GM19238 (cell line): Measurements from ENCODE around the gene DVL2.

Source experiments
- DNase-seq: peaks from one replicate; pipeline ENCODE4 v3.0.0; 2011; ENCODE audit warnings: low spot score; ENCODE audit not compliant: insufficient read length

Gene DVL2

DNA sequence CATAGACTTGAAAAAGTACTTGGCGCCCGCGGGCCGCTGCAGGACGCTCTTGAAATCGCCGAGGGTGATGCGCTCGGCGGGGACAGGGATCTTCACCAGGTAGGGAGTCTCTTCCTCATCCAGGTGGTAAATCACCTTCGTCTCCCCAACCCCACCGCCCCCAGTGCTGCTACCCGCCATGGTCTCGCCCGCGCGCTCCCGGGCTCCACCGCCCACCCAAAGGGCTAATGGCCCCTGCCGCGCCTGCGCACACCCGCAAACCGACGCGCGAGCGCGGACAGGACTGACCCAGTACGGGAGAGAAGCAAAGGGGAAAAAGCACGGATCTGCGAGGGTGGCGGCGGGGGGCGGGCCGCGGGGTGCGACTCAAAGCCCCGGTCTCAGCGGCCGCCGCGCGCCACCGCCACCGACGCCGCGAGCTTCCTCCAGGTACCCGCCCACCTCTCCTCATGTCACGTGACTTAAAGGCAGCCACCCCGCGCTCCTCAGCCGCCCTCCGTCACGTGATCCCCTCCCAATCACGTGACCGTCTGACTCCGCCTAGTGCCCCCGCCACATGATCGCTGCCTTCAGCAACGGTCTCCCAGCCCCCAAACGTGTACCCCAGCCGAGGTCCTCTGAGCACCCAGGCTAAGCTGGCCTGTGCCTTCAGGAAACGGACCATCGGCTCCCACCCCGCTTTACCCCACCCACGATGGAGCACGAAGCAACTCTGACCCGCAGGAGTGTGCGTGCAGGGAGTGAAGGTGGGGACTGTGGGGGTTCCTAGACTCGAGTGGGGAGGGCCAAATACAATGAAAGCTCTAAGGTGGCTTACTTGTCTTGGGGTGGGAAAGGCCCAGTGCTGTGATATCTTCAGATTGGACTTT is at the start of gene DVL2:
TSS of gene DVL2 (minus strand) at position 435 of the 869 bp plus-strand sequence. CDS start at position 180, 255 bp downstream.
- DNase-seq = peak; percentile 98

DNA sequence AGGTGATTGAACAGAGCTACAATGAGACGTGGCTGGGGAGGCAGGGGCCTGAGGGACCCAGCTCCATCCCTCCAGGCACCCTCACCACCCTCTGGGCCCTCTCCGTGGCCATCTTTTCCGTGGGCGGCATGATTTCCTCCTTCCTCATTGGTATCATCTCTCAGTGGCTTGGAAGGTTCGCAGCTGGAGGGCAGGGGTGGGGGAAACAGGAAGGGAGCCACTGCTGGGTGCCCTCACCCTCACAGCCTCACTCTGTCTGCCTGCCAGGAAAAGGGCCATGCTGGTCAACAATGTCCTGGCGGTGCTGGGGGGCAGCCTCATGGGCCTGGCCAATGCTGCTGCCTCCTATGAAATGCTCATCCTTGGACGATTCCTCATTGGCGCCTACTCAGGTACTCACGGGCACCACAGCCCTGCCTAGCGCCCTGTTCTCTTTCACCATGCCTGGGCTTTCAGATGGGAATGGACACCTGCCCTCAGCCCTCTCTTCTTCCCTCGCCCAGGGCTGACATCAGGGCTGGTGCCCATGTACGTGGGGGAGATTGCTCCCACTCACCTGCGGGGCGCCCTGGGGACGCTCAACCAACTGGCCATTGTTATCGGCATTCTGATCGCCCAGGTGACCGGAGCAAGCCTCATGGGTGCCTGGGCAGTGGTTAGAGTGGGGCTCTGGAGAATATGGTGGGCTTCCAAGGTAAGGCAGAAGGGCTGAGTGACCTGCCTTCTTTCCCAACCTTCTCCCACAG is 49.3 kb upstream of the DVL2 start:
- DNase-seq = no peak

- no peak for DNase-seq
These were observed 48.5 kb upstream of the DVL2 start for GRCh38 chr17:7282752-7283321.

DNA sequence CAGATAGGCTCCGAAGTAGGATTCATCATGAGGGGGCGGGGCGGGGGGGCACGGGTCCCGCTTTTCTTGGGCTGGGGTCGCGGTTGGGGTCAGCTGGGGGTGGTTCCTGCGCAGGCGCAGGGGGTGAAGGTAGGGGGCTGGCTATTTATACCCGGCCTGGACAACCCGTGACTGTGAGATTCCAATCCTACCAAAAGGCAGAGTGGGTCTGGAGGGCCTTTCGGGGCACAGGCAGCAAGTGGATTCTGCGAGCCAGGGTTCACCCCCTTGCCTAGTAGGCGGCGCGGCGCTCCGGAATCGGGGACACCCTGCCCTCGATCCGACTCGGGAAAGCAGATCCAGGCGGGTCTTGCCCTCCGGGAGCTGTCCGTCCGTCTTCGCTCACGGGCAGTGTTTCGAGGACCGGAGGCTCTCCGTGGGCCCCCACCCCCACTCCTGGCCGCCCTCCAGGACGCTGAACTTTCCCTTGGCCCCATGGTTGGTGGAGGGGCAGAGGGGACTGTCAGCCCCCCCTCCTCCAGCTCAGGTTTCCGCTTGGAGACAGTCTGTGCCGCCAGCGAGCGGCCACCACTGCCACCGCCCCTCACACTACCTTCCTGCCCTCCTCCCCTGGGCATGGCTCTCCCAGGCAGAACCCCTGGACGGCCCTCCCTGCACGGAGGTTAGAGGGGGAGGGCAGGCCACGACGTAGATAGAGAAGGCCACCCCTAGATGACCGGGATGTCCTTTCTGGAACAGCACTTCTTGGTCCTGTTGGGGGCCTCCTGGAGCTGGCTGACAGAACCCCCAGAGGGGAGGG is 47.8 kb upstream of the DVL2 start:
- DNase-seq = no peak

- peak; percentile 96 for DNase-seq
These were observed 47.0 kb upstream of the DVL2 start, which contains the start of gene SLC2A4 for GRCh38 chr17:7281074-7281952. Gene SLC2A4, plus strand, starts transcription at chr17:7281718. Its CDS starts 217 bp downstream, at chr17:7281935.

DNA sequence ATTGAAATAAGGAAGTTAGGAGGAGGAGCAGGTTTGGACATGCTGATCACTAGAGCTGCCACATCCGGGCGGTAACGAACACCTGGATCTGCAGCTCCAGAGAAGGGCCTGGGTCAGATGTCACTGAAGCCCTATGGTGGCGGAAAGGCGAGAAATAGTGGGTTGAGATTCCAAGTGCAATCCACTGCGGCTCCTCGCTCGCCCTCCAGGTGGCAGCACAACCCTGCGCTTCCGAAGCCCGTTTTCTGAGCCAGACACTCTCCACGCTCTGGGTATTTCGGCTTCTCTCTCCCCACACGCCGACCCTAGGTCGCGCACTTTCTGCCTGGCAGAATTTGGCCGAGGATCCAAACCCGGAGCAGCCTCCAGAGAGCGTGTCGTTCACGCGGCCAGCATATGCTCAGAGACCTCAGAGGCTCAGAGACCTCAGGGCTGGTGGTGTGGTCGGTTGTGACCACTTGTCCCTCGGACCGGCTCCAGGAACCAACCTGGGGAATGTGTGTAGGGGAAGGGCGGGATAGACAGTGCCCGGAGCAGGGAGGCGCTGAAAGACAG is 46.3 kb upstream of the DVL2 start:
- peak; percentile 89 for DNase-seq

DNA sequence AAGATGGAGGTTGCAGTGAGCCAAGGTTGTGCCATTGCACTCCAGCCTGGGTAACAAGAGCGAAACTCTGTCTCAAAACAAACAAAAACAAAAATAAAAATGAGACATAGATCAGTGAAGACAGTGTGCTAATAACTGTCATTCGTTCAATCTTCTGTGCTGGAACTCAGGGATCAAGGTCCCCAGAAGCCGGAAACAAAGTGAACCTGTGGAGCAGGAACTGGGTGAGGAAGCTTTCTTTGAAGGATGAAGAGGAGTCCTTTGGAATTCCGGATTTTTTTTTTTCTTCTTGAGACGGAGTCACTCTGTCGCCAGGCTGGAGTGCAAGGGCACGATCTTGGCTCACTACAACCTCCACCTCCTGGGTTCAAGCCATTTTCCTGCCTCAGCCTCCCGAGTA is 45.1 kb upstream of the DVL2 start:
- DNase-seq = no peak

DNA sequence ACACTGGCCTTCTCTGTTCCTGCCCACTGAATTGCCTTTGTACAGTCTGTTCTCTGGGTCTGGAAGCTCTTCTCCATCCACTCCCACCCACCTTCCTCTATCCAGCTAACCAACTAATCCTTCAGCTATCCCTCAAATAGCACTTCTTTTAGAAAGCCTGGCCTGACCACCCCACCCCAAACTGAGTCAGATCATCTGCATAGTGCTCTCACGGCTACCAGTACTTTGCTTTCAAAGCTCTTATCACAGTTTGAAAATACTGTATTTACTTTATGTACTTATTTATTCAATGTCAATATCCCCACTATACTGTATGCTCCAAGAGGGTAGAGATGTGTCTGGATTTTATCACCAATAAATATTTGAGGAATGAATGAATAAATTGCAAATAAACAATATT is 32.5 kb upstream of the DVL2 start:
- no peak for DNase-seq

DNA sequence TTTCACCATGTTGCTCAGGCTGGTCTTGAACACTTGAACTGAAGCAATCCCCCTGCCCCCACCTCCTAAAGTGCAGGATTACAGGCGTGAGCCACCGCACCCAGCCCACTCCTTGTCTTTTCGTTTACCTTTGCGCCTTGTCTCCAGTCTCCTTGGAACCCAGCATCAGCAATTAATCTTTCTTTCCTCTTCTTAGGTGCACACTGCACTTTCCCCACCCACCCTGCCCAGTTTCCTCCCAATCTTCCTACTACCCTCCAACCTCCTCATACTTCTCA is 29.4 kb upstream of the DVL2 start:
- no peak for DNase-seq

- no peak for DNase-seq
These were observed 28.9 kb upstream of the DVL2 start for GRCh38 chr17:7262935-7263800.

- DNase-seq = no peak
These were observed 28.0 kb upstream of the DVL2 start, which contains the start of gene CLDN7 for GRCh38 chr17:7262192-7262934. Gene CLDN7, minus strand, starts transcription at chr17:7262478. Its CDS starts 435 bp downstream, at chr17:7262043.

GRCh38 chr17:7261379-7262191 is 27.3 kb upstream of the DVL2 start:
- DNase-seq = no peak

- peak; percentile 68 for DNase-seq
These were observed 26.5 kb upstream of the DVL2 start for GRCh38 chr17:7260651-7261378.

- DNase-seq = no peak
These were observed 25.8 kb upstream of the DVL2 start for GRCh38 chr17:7260151-7260550.

DNA sequence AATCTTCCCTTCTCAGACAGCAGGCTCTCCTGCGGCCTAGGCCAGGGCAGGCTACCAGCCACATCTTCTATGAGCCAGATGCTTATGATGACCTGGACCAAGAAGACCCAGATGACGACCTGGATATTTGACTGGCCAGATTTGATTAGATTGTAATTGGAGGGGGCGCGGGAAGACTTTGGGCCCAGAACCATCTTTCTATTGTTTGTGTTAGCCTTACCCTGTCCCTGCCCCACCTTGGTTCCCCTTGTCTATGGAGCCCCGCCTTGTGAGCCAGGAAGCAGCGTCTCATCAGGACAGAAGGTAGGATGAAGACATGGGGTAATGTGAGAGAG is 25.2 kb upstream of the DVL2 start:
- no peak for DNase-seq

DNA sequence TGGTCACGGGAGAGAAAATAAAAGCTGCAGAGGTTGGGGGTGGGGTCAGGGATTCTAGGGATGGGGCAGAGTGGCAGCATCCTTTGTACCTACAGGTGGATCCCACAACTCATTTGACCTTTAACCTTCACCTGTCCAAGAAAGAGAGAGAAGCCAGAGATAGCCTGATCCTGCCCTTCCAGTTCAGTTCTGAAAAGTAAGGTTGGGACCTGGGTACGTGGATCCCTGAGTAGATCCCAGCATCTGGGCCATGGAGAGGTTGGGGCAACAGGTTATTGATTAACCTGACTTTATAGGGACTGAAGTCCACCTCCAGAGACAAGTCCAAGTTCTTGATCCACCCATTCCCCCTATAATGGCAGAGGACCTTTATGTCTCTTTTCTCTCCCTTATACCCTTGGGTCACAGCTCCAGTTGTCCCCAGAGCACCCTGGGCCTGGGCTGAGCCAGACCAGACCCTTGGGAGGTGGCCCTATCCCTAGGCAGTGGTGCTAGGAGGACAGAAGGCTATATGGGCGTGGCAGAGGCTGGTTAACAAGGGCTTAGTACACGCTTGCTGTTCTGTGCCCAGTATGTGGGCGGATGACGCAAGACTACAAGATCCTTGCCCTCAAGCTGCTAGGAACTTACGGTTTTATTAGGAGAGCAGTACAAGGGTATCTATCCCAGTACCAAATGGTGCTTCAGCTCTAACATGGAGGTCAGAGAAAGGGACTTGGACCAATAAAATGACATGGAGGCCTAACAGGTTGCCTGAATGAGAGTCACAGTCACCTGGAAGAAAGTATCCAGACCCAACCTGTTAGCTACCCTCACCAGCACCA is 24.6 kb upstream of the DVL2 start:
- no peak for DNase-seq
